Activated T-cell treated with anti-CD3 and anti-CD28 coated beads, Interleukin-2, amount 50 U/mL, for 72 hours (primary cell): Measurements from ENCODE around the gene KDM5C. TPM values are rescaled to one million over a fixed set of nuclear protein-coding genes. Genes with fewer than 3 reads are reported as not detected.

Experiments
- ATAC-seq, 2 donors: fragments of 150-1000 bp; cut with Tn5 transposase; replicated peaks in 1 of 2; 2 replicates each; pipeline ENCODE4 v1.10.0; 2021; ENCODE audit warnings: moderate library complexity in 2 of 2, mild to moderate bottlenecking in 1 of 2
- DNase-seq, 2 donors: peaks; one replicate each; pipeline ENCODE4 v3.0.0; 2021 to 2022; ENCODE audit warnings: mixed read lengths in 1 of 2
- H3K27ac Mint-ChIP-seq: one replicate; pipeline ENCODE4 v1.8.0; 2022; ENCODE audit warnings: mild to moderate bottlenecking, moderate library complexity, mixed read lengths
- H3K27me3 Mint-ChIP-seq: one replicate; pipeline ENCODE4 v1.8.0; 2022; ENCODE audit warnings: low read depth, mixed read lengths
- H3K36me3 Mint-ChIP-seq, 2 donors: one replicate each; pipeline ENCODE4 v1.8.0; 2022; ENCODE audit warnings: mixed read lengths in 2 of 2, mild to moderate bottlenecking in 1 of 2; ENCODE audit not compliant: insufficient read depth in 2 of 2
- H3K4me1 Mint-ChIP-seq: one replicate; pipeline ENCODE4 v1.8.0; 2022; ENCODE audit warnings: low read depth, mixed read lengths
- H3K4me3 Mint-ChIP-seq, 2 donors: one replicate each; pipeline ENCODE4 v1.8.0; 2022; ENCODE audit warnings: mild to moderate bottlenecking in 2 of 2, mixed read lengths in 2 of 2, moderate library complexity in 2 of 2
- H3K9me3 Mint-ChIP-seq, 2 donors: one replicate each; pipeline ENCODE4 v1.8.0; 2022; ENCODE audit warnings: mixed read lengths in 2 of 2
- total RNA-seq, 2 donors: library from RNA; stranded (reverse); gene quantifications; one replicate each; pipeline ENCODE4 v1.2.3, GENCODE V29; 2022

Gene KDM5C
- total RNA-seq, 2 donors from 2014 or later: 105 to 151 TPM

GRCh38 chrX:53242310-53242709, 17.3 kb upstream of the KDM5C start:
- DNase-seq (no peak), ATAC-seq (no peak)
- peaks cover 10% of the 10 kb centered on the region for H3K4me1 Mint-ChIP-seq
- H3K27ac Mint-ChIP-seq: no peak overlapping the region
- H3K4me3 Mint-ChIP-seq: no peak overlapping the region
- no peaks in the 10 kb centered on the region for H3K36me3 Mint-ChIP-seq
- H3K9me3 Mint-ChIP-seq: no peaks in the 10 kb centered on the region
- peaks cover 16% of the 10 kb centered on the region for H3K27me3 Mint-ChIP-seq

DNA sequence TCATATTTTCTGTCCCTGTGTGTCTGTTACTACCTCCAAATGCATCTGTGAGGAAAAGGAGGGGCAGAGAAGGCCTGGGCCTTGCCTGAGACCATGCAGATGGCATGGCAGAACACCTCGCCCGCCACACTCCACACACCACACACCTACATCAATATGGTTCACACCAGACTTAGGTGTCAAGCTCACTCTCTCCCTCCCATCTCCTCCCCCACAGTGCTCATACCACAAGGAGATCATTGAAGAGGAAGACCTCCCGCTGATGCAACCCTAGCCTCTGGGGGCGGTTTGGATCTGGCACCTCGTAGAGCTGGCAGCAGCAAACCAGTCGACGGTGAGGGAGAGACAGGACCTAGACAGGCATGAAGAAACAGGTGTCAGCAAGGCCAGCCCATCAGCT, 16.6 kb upstream of the KDM5C start:
- peaks cover 15% of the 10 kb centered on the region for H3K27me3 Mint-ChIP-seq
- ATAC-seq: no peak
- H3K9me3 Mint-ChIP-seq: no peaks in the 10 kb centered on the region
- no peaks in the 10 kb centered on the region for H3K36me3 Mint-ChIP-seq
- DNase-seq: no peak
- no peak overlapping the region for H3K4me3 Mint-ChIP-seq
- no peak overlapping the region for H3K27ac Mint-ChIP-seq
- H3K4me1 Mint-ChIP-seq: peaks cover 10% of the 10 kb centered on the region

- DNase-seq (peak; percentile 31 to 48), ATAC-seq (peak; percentile 57 to 71)
- Mint-ChIP-seq H3K9me3 (no peaks in the 10 kb centered on the region), H3K27me3 (peaks cover 14% of the 10 kb centered on the region), H3K4me1 (peaks cover 10% of the 10 kb centered on the region), H3K36me3 (no peaks in the 10 kb centered on the region), H3K4me3 (no peak overlapping the region), H3K27ac (no peak overlapping the region)
Observed at GRCh38 chrX:53239474-53239873, 14.5 kb upstream of the KDM5C start.

DNA sequence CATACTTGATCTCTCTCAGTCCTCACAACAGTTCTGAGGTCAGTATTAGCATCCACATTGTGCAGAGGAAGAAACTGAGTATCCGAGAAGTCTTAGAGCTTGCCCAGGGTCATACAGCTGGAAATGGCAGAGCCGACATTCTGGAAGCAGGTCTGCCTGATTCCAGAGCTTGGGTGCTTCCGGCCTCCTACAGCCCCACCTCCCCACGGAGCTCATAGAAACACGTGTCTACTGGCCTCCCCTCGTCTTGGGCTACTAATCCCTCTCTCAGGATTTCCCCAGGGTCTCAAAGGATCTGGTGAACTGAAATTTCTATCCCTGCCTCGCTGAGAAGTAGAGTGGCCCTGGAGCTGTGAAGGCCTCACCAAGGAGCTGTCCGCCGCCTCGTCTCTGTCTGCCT, 12.0 kb upstream of the KDM5C start:
- no peak for ATAC-seq
- Mint-ChIP-seq H3K27me3 (peaks cover 14% of the 10 kb centered on the region), H3K9me3 (no peaks in the 10 kb centered on the region), H3K4me1 (peaks cover 10% of the 10 kb centered on the region), H3K36me3 (no peaks in the 10 kb centered on the region), H3K27ac (no peak overlapping the region), H3K4me3 (no peak overlapping the region)
- DNase-seq: no peak

DNA sequence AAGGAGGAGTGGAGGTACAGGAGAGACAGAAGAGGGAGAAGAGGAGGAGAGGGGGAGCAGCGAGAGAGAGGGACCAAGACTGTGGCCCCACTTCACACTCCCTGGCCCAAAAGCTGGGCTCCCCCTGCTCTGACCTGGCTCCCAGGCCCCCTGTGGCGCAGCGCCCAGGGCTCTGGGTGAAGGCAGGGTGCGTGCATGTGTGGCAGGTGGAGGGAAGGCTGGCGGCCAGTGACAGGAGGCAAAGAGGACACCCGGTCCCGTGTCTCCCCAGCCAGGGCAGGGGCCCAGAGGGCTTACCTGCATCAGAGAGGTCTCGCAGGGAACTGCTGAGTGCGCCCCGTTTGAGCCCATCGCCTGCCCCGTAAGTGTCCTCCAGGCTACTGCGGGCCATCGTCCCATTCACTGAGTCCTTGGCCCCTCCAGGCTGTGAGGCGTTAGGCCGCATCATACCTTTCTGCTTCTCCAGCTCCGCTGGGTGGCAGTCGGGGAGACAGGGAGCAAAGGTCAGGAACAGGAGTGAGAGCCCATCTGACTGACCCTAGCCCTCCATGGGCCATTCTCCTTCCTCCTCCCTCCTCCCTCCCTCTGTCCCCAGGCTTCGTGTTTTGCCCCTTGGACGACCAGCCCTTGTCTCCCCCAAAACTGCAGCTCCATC, 11.1 kb upstream of the KDM5C start:
- peaks cover 22% of the 10 kb centered on the region for H3K27me3 Mint-ChIP-seq
- no peak for DNase-seq
- no peak overlapping the region for H3K4me3 Mint-ChIP-seq
- ATAC-seq: no peak
- peaks cover 10% of the 10 kb centered on the region for H3K4me1 Mint-ChIP-seq
- no peak overlapping the region for H3K27ac Mint-ChIP-seq
- no peaks in the 10 kb centered on the region for H3K36me3 Mint-ChIP-seq
- no peaks in the 10 kb centered on the region for H3K9me3 Mint-ChIP-seq

GRCh38 chrX:53235566-53235965, 10.6 kb upstream of the KDM5C start:
- DNase-seq: no peak
- H3K27me3 Mint-ChIP-seq: peaks cover 28% of the 10 kb centered on the region
- H3K4me1 Mint-ChIP-seq: peaks cover 10% of the 10 kb centered on the region
- no peak overlapping the region for H3K27ac Mint-ChIP-seq
- ATAC-seq: no peak
- no peaks in the 10 kb centered on the region for H3K36me3 Mint-ChIP-seq
- no peak overlapping the region for H3K4me3 Mint-ChIP-seq
- H3K9me3 Mint-ChIP-seq: no peaks in the 10 kb centered on the region

GRCh38 chrX:53234484-53234883, 9.5 kb upstream of the KDM5C start:
- H3K4me3 Mint-ChIP-seq: no peak overlapping the region
- DNase-seq: no peak
- H3K4me1 Mint-ChIP-seq: peaks cover 8% of the 10 kb centered on the region
- peaks cover 34% of the 10 kb centered on the region for H3K27me3 Mint-ChIP-seq
- no peaks in the 10 kb centered on the region for H3K9me3 Mint-ChIP-seq
- ATAC-seq: no peak
- H3K27ac Mint-ChIP-seq: no peak overlapping the region
- H3K36me3 Mint-ChIP-seq: no peaks in the 10 kb centered on the region

DNA sequence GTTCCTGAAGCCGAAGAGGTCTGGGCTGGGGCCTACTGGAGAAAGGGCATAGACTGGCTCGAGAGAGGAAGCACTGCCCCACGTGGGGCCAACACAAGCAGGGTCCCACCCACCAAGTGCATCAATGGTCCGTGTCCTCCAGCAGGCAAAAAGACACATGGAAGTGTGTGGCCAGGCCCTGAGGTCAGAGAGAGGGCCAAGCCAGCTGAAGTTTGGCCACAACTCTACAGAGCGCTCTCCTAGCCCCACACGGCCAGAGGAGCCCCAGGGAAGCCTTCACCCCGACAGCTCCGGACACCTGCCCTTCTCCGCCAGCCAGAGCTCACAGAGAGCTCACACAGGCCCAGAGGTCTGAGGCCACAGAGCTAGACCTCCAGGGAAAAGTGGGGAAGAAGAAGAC, 8.5 kb upstream of the KDM5C start:
- peaks cover 34% of the 10 kb centered on the region for H3K27me3 Mint-ChIP-seq
- H3K36me3 Mint-ChIP-seq: no peaks in the 10 kb centered on the region
- no peak overlapping the region for H3K4me3 Mint-ChIP-seq
- H3K4me1 Mint-ChIP-seq: no peaks in the 10 kb centered on the region
- H3K9me3 Mint-ChIP-seq: no peaks in the 10 kb centered on the region
- no peak for ATAC-seq
- DNase-seq: no peak
- H3K27ac Mint-ChIP-seq: no peak overlapping the region

DNA sequence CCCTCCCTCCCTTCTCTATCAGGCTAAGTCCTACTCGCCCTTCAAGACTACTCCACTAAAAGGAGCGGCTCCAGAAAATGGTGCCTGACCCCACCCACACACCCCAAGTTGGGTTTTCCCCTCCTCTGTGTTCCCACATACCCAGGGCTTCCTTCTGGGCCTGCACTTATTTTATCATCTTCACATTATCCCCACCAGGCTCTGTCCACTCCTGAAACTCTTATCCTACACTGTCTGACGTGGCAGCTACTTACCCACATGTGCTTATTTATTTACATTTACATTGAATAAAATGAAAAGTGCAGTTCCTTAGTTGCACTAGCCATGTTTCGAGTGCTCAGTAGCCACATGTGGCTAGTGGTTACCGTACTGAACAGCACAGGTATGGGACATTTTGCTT, 5.1 kb upstream of the KDM5C start:
- Mint-ChIP-seq H3K36me3 (peaks cover 0 to under 1% of the 10 kb centered on the region in 2 donors), H3K4me1 (peaks cover 7% of the 10 kb centered on the region), H3K4me3 (no peak overlapping the region), H3K27ac (no peak overlapping the region), H3K9me3 (no peaks in the 10 kb centered on the region), H3K27me3 (peaks cover 29% of the 10 kb centered on the region)
- no peak for DNase-seq
- ATAC-seq: no peak

DNA sequence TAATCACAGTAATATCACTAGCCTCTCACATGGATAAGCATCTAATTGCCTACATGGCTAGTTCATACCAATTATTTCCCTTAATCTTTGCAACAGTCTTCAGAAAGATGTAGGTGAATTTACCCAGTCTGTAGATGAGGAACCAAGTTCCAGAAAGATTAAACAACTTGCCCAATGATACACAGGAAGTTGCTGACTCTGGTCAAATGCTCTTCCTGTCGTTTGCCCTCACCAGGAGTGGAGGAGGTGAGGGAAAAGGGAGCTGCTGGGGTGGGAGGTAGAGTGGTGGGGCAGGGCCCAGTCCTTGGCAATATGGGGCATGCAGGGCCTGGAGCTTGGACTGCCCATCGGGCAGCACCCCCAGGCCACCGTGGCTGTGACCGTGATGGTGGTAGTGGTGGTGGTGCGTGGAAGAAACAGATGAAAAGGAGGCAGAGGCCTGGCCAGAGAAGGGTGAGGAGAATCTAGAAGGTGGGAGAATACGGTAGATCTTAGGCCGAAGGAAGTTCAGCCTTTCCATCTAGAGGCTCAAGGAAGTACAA, 2.3 kb upstream of the KDM5C start:
- Mint-ChIP-seq H3K27me3 (peaks cover 23% of the 10 kb centered on the region), H3K4me1 (peaks cover 27% of the 10 kb centered on the region), H3K9me3 (no peaks in the 10 kb centered on the region), H3K4me3 (no peak overlapping the region), H3K27ac (no peak overlapping the region), H3K36me3 (peaks cover 6 to 12% of the 10 kb centered on the region in 2 donors)
- ATAC-seq: no peak
- DNase-seq: no peak

DNA sequence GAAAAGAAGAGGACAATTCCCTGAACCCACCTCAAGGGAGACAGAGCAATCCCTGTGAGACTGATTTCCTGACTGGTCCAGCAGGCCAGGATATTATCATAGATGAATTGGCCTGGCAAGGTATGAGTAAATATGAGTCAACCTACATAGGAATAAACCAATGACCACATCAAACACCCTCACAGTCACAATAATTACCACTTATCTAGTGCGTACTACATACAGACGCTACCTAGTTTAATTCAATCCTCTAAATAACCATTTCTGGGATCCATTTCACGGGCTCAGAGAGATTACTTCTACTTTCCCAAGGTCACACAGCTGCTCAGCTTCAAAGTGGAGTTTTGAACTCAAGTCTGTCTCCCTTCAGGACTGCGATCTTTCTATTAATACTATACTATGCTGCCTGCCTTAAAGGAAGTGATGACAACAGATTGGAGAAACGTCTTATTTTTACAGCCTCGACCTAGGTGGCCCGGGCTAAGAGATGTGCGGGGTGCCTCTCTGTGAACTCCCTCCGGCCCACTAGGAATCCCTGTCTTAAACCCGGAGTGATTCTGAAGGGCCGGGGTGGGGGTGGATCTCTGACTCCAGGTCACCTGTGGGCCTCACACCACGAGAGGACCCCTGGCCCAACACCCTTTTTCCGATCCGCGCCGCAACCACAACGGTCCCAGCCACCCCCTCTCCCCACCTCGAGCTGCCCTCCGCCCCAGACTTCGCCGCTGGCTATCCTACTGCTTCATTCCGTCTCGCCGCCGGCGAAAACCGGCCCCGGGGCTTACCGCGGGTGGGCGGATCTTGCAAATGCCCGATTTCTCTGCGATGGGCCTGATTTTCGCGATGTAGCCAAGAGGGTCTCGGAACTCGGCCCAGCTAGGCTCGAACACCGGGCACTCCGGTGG, 800 bp downstream of the KDM5C start:
- no peaks in the 10 kb centered on the region for H3K9me3 Mint-ChIP-seq
- H3K4me3 Mint-ChIP-seq: peak overlapping the region; percentile 90
- peak; percentile 61 to 73 for ATAC-seq
- peak; percentile 12 to 20 for DNase-seq
- H3K4me1 Mint-ChIP-seq: peaks cover 43% of the 10 kb centered on the region
- peak overlapping the region; percentile 99 for H3K27ac Mint-ChIP-seq
- peaks cover 7 to 23% of the 10 kb centered on the region in 2 donors for H3K36me3 Mint-ChIP-seq
- H3K27me3 Mint-ChIP-seq: no peaks in the 10 kb centered on the region

DNA sequence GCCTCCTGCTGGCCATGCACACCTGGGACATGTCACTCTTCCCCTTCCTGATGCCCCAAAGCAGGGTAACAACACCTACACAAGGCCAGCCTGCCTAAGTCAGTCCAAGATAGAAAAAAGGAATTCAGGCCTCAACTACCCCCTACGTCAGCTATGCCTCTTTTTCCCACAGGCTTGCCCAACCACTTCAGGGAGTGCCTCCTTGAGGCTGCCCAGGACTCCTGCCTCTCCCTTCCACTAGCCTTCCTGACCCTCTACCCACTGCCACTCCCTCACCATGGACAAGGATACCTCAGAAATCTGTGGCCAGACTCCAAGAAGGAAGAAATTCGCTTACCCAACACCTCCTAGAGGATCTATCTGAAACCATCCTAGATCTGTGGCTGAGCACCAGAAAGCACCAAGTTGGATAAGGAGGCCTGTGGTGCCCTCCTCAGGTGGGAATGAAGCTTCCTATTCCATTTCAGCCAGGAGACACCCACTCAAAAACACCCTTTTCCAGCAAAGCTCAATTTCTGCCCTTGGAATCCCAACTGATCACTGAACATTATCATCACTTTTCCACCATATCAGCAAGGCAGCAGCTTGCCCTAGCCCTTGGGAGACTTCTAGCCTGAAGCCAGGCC, 1.8 kb downstream of the KDM5C start:
- no peaks in the 10 kb centered on the region for H3K27me3 Mint-ChIP-seq
- H3K4me3 Mint-ChIP-seq: peak overlapping the region; percentile 90
- no peak for ATAC-seq
- DNase-seq: no peak
- H3K9me3 Mint-ChIP-seq: no peaks in the 10 kb centered on the region
- H3K36me3 Mint-ChIP-seq: peaks cover 7 to 27% of the 10 kb centered on the region in 2 donors
- H3K4me1 Mint-ChIP-seq: peaks cover 43% of the 10 kb centered on the region
- peak overlapping the region; percentile 99 for H3K27ac Mint-ChIP-seq

DNA sequence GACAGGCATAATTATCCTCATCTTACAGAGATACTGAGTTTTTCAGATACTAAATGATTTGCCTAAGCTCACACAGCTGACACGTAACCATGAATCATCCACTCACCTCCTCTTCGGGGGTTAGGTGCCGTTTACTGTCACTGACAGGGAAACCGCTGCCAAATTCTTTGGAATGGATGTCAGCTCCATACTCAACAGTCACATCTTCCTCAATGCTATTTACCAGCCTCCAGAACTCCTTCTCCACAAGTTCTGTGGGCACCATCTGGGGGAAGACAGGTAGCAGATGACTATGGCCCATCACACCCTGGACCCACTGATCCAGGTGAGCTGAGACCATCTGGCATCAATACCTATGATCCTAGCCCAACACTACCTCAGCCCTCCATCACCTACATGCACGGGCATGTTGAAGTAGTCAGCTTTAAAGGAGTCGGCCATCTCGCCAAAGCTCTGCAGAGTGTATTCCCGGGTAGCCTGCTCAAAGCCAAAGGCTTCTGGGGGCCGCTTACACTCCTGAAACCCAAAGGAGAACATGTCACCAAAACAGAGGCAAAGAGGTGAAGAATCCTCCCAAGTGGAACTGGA, 13.5 kb downstream of the KDM5C start:
- H3K27ac Mint-ChIP-seq: no peak overlapping the region
- H3K36me3 Mint-ChIP-seq: peaks cover 15 to 44% of the 10 kb centered on the region in 2 donors

More for the DNA sequence above, 13.5 kb downstream of the KDM5C start:
- DNase-seq (no peak), ATAC-seq (no peak)
- Mint-ChIP-seq H3K9me3 (no peaks in the 10 kb centered on the region), H3K4me1 (no peaks in the 10 kb centered on the region), H3K4me3 (no peak overlapping the region), H3K27me3 (no peaks in the 10 kb centered on the region)
